ENCODE measurements around the gene CMSS1.

The CMSS1 gene

DNA sequence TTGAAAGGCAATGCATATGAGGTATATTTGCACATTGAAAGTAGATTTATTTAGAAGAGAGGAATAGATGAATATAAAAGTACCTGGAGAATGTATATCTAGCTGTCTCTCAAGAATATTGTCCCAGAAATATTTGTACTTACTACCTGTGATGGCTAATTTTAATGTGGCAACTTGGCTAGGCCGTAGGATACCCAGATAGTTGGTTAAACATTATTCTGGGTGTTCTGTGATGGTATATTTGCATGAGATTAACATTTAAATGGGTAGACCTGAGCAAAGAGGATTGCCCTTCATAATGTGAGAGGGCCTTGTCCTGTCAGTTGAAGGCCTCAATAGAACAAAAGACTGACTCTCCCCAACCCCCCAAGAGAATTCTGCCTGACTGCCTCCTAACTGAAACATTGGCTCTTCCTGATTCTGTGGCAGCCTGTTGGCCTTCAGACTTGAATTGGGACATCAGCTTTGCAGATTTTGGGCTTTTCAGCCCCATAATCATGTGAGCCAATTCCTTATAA is 366.0 kb downstream of the CMSS1 start:
- DNase-seq (ENCODE audit: low read depth): no peak

- DNase-seq (ENCODE audit: low read depth): no peak
Measured at GRCh38 chr3:100184948-100185570, 367.4 kb downstream of the CMSS1 start.

- DNase-seq (ENCODE audit: low read depth): no peak
Measured at GRCh38 chr3:100185847-100186246, 368.2 kb downstream of the CMSS1 start.

DNA sequence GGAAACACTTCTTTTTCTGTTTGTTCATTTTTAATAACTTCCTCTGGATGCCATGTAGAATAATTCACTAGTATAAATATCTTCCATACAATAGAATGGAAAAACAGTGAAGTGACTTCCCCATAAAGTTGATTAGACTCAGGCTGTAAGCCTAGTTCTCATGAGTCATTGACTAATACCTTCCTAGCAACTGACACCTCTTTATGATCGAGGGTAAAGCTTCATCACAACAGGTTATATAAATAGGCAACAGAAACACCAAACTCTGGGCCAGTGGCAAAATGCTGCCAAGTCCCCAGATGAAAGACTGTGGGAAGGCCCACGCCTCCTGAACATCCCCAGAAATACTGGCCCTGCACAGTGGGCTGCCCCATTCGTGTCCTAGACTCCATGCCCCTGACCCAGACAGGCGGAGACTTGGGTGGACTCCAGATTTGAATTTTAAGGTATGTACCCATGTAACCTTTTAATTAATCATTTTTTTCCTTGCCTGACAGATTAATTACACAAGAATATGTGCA is 371.8 kb downstream of the CMSS1 start:
- DNase-seq (ENCODE audit: low read depth): no peak

DNA sequence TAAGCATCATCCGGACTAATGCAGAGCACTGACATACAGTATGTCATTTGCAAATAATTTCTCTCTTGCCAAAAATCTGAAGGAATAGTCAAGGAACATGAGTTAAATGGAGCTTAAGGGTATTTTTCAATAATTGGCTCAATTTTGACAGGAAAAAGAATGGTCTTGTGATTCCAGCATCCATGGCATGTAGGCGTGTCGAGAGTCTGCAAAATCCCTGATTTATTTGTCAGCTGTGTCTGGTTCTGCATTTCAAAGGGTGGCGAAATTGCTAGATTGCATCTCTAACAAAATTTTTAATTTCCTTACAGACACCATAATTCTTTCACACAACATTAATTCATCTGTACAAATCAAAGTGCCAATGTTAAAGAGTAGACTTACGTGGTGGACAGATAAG is 377.7 kb downstream of the CMSS1 start:
- DNase-seq (ENCODE audit: low read depth): no peak

GRCh38 chr3:100197876-100198275 is 380.2 kb downstream of the CMSS1 start:
- no peak for DNase-seq (ENCODE audit: low read depth)

- no peak for DNase-seq (ENCODE audit: low read depth)
Measured at GRCh38 chr3:100198579-100199269, 381.1 kb downstream of the CMSS1 start.

- no peak for DNase-seq (ENCODE audit: low read depth)
Measured at GRCh38 chr3:100205171-100205570, 387.5 kb downstream of the CMSS1 start.

DNA sequence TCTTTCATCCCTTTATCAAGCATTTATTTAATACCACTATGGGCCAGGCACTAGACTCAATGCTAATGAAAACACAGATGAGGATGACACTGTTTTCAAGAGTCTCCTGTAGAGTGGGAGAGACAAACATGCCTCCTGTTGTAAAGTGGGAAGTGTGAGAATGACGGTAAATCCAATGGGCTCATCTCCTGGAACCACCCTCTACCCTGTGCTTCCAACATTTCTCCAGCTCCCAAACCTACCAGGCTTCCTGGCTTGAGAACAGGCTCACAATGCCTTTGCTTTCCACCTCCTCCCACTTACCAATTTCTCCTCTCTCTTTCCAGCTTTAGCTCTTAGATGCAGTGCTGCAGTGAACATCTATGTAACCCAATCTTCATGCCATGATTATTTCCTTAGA is 389.0 kb downstream of the CMSS1 start:
- no peak for DNase-seq (ENCODE audit: low read depth)

- DNase-seq (ENCODE audit: low read depth): no peak
Measured at GRCh38 chr3:100207886-100208285, 390.2 kb downstream of the CMSS1 start.

DNA sequence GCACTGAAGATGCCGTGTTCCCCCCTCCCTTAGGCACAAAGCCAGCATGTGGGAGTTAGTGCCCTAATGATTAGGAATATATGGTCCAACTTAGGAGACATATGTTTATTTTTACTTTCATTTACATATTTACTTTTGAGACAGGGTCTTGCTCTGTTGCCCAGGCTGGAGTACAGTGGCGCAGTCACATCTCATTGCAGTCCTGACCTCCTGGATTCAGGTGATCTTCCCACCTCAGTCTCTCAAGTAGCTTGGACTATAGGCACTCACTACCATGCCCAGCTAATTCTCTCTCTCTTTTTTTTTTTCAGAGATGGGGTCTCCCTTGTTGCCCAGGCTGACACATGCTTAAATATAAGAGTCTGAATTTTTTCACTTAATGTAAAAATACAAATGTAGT is 391.5 kb downstream of the CMSS1 start:
- no peak for DNase-seq (ENCODE audit: low read depth)

- no peak for DNase-seq (ENCODE audit: low read depth)
Measured at GRCh38 chr3:100209948-100210771, 392.5 kb downstream of the CMSS1 start.

DNA sequence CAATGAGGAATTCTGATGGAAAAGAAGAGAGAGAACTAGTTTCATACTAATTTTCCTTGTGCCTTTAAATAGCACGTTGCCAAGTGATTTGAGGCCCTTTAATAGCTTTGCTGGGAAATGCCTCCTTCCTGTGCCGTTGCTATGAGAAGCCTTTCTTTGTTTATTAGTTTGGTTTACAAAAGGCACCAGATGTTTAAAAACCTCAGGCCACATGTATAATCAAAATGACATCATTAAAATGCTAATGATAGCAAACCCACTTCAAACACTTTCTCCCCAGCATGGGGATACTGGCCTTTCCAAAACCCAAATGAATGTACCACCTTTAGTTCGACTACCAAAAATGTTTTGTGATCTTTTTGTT is 393.1 kb downstream of the CMSS1 start:
- no peak for DNase-seq (ENCODE audit: low read depth)

DNA sequence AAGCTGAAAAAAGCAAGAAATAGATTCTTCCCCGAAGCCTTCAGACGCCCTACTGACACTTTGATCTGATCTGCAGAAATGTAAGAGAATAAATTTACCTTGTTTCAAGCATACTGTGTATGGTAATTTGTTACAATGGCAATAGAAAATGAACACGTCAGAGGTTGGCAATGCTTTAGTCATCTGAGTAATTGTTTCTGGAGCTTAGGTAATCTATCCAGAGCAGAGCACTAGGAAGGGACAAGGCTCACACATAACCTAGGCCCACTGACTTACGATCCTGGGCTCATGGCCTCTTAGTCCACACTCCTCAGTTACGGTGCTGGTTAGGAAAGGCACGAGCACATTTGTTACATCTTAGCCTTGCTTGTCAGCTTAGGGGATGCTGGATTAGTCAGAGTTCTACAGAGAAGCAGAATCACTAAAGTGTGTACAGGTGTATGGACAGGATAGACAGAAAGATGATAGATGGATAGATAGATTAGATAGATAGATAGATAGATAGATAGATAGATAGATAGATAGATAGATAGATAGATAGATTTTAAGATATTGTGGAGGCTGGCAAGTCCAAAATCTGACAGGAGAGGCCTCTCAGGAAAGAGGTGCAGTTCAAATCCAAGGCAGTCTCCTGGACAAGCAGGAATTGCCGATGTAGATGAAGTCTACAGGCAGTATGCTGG is 396.4 kb downstream of the CMSS1 start:
- DNase-seq (ENCODE audit: low read depth): no peak

DNA sequence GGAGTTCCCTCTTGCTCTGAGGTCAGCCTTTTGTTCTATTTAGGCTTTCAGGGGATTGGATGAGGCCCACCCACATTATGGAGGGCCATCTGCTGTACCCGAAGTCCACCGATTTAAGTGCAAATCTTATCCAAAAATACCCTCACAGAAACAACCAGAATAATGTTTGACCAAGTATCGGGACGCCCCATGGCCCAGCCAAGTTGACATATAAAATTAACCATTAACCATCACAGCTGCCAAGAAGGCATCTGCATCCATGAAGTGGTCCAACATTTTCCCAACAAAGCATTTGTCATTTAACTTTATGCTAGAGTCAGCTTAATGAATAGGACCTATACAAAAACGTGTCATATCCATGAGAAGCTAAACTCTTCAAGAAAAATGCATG is 396.9 kb downstream of the CMSS1 start:
- no peak for DNase-seq (ENCODE audit: low read depth)

- no peak for DNase-seq (ENCODE audit: low read depth)
Measured at GRCh38 chr3:100216713-100217112, 399.1 kb downstream of the CMSS1 start.

- no peak for DNase-seq (ENCODE audit: low read depth)
Measured at GRCh38 chr3:100221159-100221558, 403.5 kb downstream of the CMSS1 start.

GRCh38 chr3:100225193-100225592 is 407.5 kb downstream of the CMSS1 start:
- no peak for DNase-seq (ENCODE audit: low read depth)

DNA sequence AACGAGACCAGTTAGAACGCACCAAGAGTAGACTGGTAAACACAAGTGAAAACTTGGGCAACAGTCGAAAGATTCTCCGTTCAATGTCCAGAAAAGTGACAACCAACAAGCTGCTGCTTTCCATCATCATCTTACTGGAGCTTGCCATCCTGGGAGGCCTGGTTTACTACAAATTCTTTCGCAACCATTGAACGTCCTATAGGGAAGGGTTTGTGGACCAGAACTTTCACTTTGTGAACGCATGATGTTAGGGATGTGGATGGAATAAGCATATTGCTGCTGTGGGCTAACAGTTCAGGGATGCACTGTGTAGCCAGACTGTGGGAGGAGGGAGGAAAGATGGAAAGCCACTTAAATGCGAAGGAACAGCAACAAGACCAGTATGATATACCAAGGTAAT is 408.2 kb downstream of the CMSS1 start:
- DNase-seq (ENCODE audit: low read depth): no peak

DNA sequence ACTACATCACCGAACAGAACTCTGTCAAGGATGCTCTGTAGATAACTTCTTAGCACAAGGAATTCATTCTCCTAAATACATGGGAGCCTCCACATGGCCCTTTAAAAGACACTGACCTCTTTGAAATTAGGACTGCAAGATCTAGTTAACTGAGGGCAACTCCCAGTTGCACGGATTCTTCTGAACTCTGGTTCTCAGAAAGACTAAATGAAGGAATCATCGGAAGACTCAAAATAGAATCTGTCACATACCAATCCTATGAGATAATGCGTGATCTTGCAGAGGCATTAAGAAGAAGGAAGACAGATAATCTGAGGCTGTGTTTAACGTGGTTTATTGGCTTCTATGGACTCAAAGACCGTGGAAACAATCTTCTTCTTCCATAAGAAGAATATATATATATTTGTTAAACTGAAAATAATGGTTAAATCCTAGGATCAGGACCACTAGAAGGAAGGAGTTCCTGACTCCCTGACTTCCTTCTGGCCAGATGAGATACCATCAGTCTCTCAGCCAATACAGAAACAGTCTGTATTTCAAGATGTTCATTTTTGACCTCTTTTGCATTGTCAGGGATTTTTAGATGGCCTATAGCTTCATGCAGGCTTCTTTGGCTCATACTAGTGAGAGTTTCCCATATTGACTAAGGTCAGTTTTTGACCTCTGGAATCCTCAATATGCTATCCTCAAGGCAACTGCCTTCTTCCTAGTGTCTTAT is 409.2 kb downstream of the CMSS1 start:
- DNase-seq (ENCODE audit: low read depth): no peak

DNA sequence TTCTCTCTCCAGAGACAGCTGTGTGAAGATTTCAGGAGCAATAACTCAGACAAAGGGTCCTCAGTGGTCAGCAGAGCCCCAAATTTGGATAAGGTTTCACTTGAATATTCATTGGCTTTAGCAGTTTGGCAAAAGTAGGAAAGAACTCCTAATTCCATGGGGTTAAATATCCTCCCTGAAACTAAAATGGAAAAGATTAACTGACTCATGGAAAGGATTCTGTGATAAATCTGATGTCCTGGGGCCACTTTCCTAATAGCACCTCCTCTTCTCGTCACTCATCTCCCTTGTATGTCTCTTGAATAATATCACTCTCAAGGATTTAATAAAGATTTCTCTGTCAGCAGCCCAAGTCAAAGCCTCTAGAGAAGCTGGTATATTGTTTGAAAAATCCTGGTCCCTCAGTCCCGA is 409.9 kb downstream of the CMSS1 start:
- DNase-seq (ENCODE audit: low read depth): no peak

DNA sequence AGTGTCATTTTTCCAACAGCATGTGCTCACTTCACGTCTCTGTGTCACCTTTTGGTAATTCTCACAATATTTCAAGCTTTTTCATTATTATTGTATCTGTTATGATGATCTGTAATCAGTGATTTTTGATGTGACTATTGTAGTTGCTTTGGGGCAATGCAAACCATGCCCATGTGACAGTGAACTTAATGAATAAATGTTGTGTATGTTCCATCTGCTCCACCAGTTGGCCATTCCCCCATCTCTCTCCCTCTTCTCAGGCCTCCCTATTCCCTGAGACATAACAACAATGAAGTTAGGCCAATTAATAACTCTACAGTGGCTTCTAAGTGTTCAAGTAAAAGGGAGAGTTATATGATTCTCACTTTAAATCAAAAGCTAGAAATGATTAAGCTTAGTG is 410.6 kb downstream of the CMSS1 start:
- DNase-seq (ENCODE audit: low read depth): no peak

Data from stimulated activated CD8-positive, alpha-beta memory T cell treated with anti-CD3 and anti-CD28 coated beads, Interleukin-4, amount 100 ng/mL, for 24 hours (primary cell).